NOMO-1 treated with DMSO at 0.1 percent for 48 hours (cell line): ENCODE results near the gene AHCYL2.
"Not testable (repeated sequence)": the region's sequence is repeated elsewhere in the genome, so short reads cannot be mapped to it uniquely, and the experiment has no call there.

Experiments
- DNase-seq: peaks from one replicate; lab custom pipeline; 2025; ENCODE audit not compliant: unreplicated experiment; lab: John Stamatoyannopoulos, UW

AHCYL2 gene

DNA sequence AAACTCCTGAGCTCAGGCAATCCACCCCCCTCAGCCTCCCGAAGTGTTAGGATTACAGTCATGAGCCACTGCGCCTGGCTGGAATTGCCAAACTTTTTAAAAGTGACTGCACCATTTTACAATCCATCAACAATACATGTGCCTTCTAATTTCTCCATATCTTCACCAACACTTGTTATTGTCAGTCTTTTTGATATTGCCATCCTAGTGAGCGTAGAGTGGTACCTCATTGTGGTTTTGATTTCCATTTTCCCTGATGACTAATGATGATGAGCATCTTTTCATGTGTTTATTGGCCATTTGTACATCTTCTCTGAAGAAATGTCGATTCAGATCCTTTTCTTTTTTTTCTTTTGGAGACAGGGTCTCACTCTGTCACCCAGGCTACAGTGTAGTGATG, 187.7 kb downstream of the AHCYL2 start:
- no peak for DNase-seq

- no peak for DNase-seq
Observed at GRCh38 chr7:129417073-129417472, 192.2 kb downstream of the AHCYL2 start.

DNA sequence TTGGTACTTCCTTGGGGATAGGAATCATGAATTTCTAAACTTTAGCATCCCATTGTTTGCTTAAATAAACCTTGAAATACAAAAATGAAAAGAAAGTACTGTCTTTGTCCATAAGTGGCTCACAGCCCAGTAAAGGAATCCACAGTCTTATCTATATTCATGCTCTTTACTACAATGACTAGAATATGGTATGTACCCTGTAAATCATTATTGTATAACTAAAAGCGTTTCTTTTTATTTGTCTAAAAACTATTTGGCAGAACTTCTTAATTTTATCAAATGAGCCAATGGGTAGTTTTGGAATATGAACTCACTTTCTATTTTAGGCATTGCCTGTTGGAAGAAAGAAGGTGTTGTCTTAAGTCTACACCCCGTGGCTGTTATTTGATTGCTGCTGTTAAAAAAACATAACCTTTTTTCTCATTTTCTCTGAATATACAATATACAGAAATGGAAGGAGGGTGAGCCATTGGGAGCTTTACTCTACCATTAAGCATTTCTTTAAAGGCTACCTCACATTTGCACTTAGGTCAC, 197.0 kb downstream of the AHCYL2 start:
- no peak for DNase-seq

GRCh38 chr7:129422727-129423126, 197.9 kb downstream of the AHCYL2 start:
- DNase-seq, result no peak

DNA sequence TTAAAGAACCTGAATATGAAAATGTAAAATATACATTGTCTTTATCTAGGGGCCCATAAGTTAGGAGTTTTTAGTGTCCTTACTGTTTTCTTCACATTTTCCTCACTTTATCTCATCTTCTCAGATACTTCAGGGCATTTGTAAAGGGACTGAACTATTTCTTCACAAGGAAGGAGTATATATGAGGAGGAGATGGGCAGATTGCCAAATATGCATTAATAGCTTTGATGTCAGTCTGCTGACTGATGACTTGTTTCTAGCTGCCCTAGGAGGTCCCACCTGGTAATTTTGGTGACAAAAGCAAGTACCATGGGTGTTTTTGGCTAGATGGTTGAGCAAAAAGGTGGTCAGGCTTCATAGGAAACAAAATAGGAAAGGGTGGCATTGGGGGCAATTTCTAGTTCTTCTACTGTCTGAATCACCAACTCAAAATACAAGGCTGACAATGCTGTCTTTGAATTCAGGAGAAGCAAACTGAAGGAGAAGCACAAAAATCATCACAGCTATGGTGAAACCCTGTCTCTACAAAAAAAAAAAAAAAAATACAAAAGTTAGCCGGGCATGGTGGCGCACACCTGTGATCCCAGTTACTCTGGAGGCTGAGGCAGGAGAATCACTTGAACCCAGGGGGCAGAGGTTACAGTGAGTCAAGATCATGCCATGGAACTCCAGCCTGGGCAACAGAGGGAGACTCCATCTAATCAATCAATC, 199.0 kb downstream of the AHCYL2 start:
- DNase-seq, result no peak

GRCh38 chr7:129426482-129426881, 201.7 kb downstream of the AHCYL2 start:
- no peak for DNase-seq

GRCh38 chr7:129427526-129428045, 202.8 kb downstream of the AHCYL2 start:
- no peak for DNase-seq

GRCh38 chr7:129431911-129432643, 207.2 kb downstream of the AHCYL2 start:
- DNase-seq, result no peak

GRCh38 chr7:129433847-129434674, 209.2 kb downstream of the AHCYL2 start, which contains the start of gene STRIP2:
STRIP2 (plus strand) TSS chr7:129434432; CDS start chr7:129434473, 41 bp downstream.
- peak; percentile 65 for DNase-seq

DNA sequence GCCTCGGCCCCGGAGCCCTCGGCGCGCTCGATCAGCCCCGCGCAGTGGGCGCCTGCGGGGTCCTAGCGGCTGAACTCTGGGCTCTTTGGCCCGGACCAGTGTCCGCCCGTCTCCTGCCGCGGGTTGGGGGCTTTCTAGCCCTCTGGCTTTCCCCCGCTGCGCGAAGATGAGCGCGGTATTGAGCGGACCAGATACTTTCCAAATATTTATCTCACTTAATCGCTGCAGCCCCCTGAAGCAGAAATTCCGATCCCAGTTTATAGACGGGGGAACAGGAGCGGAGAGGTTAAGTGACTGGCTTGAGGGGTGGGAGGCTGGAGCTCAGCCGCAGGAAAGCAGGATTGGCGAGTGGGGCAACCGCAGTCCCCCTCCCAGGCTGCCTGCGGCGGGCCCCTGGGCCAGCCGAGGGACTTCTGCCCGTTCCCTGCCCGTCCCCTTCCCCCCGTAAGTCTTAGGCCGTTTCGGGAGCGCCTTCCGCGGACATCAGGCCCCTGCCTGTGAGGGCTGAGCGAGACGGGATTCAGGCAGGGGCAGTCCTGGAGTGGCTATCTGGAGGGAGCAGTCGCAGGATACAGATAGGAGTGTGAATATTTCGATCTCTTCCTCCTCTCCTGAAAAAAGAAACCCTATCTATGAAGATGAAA, 210.0 kb downstream of the AHCYL2 start:
- DNase-seq, result no peak

- DNase-seq, result no peak
Observed at GRCh38 chr7:129435414-129435829, 210.6 kb downstream of the AHCYL2 start.

GRCh38 chr7:129436335-129436923, 211.6 kb downstream of the AHCYL2 start:
- DNase-seq, result no peak

DNA sequence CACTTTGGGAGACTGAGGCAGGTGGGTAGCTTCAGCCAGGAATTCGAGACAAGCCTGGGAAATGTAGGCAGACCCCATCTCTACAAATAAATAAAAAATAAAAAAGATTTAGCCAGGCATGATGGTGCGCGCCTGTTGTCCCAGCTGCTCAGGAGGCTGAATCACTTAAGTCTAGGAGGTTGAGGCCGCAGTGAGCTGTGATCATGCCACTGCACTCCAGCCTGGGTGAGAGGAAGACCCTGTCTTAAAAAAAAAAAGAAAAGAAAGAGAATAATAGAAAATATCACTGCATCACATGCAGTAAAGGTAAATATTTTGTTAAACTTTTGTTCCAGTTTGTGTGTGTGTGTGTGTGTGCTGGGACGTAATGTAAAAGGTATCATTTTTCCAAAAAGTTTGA, 212.4 kb downstream of the AHCYL2 start:
- DNase-seq, result no peak

GRCh38 chr7:129438281-129438838, 213.5 kb downstream of the AHCYL2 start:
- no peak for DNase-seq

- DNase-seq, result peak; percentile 4
Observed at GRCh38 chr7:129438839-129439651, 214.2 kb downstream of the AHCYL2 start.

DNA sequence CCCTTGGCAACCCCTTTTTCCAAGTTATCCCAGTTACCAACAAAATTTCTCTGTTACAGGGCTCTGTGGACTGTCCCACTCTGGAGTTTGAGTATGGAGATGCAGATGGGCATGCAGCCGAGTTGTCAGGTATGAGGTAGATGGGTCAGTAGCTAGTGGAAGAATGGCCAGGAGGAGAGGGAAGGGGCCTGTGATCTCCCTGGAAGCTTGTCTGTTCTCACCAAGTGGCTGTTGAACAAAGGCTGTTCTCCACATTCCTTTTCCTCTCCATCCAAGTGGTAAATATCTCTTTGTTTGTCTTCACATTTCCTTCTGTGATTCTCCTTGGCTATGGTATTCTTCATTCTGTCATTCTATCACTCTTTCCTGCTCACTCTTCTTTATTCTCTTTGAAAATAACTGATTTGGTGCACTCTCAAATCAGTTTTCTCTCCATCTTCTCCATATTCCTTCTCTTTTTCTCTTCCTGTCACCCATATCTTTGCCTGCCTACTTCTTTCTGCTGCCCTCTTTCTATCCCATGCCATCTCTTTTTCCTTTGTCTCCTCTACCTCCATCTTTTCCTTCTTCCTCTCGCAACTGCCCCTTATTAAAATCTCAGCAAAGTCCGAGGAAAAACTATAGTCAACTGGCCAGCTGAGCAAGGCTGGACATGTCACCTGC, 215.3 kb downstream of the AHCYL2 start:
- no peak for DNase-seq

- no peak for DNase-seq
Observed at GRCh38 chr7:129443612-129444011, 218.8 kb downstream of the AHCYL2 start.

DNA sequence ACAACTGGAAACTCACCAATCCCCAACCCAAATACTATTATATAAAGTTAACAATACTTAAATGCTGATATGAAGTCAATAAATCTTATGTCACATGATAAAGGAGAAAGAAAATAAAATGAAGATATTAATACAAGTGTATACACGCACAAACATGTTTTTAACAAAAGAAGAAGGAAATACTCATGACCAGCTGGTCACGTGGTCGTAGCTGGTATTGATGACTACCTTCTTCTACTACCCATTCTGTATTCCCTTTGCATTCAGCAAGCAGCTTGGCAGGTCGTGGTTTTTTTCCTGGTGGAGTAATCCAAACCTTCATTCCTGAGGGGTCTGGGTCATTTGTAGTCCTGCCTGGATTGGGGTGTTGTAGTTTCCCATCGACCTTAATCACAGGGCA, 219.9 kb downstream of the AHCYL2 start:
- not testable (repeated sequence) for DNase-seq
